GM12873 (cell line): ENCODE results near the gene DCTN5.

Experiments used
- TF ChIP-seq, protein P1 (sequence below): IDR thresholded peaks from 2 replicates; pipeline ENCODE4 v1.5.1; 2012; ENCODE audit warnings: low read depth, mild to moderate bottlenecking, moderate library complexity, low read length, control low read depth; ENCODE audit not compliant: insufficient read depth; ENCODE audit errors: missing control alignments

The DCTN5 gene

DNA sequence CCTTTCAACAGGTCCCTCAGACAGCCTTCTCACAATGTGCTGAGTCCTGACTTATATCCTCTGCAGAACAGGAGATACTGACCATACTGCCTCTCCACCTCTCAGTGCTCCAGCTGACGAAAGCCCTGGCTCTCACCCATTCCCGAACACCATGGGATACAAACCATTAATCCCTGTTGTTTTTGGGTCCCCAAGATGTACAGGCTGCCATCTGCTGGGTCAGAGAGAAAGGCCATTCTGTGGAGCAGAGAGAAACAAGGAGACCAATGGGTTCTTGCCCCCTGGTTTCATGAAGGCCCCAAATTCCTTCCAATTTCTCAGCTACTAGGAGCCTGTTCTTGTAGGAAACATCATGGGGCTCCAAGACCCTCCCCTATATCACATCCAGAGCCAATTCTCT, 68.7 kb downstream of the DCTN5 start:
- TF ChIP-seq, protein P1, sequence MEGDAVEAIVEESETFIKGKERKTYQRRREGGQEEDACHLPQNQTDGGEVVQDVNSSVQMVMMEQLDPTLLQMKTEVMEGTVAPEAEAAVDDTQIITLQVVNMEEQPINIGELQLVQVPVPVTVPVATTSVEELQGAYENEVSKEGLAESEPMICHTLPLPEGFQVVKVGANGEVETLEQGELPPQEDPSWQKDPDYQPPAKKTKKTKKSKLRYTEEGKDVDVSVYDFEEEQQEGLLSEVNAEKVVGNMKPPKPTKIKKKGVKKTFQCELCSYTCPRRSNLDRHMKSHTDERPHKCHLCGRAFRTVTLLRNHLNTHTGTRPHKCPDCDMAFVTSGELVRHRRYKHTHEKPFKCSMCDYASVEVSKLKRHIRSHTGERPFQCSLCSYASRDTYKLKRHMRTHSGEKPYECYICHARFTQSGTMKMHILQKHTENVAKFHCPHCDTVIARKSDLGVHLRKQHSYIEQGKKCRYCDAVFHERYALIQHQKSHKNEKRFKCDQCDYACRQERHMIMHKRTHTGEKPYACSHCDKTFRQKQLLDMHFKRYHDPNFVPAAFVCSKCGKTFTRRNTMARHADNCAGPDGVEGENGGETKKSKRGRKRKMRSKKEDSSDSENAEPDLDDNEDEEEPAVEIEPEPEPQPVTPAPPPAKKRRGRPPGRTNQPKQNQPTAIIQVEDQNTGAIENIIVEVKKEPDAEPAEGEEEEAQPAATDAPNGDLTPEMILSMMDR, result no peak

GRCh38 chr16:23710504-23710903, 69.2 kb downstream of the DCTN5 start:
- TF ChIP-seq, protein P1, result no peak

- TF ChIP-seq, protein P1, result no peak
Observed at GRCh38 chr16:23711785-23712184, 70.5 kb downstream of the DCTN5 start.

GRCh38 chr16:23712976-23713375, 71.7 kb downstream of the DCTN5 start, which contains the start of gene ERN2:
TSS of gene ERN2 (minus strand) at chr16:23713222. CDS start at chr16:23713187, 35 bp downstream.
- TF ChIP-seq, protein P1, result no peak

DNA sequence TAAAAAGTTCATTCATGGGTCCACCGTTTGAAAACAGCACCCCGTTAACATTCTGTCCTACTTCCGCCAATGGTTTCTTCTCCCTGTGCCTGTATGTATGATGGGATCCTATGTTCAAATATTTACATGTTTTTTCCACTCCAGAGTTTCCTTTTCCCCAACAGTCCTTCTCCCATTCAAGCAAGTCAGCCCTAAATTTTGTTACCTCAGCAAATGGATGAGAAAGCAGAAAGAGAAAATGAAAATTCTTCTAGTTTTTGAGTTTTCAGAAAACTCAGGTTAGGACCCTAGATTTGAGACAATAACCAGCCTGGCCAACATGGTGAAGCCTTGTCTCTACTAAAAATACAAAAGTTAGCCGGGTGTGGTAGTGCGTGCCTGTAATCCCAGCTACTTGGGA, 75.2 kb downstream of the DCTN5 start:
- TF ChIP-seq, protein P1, result no peak

DNA sequence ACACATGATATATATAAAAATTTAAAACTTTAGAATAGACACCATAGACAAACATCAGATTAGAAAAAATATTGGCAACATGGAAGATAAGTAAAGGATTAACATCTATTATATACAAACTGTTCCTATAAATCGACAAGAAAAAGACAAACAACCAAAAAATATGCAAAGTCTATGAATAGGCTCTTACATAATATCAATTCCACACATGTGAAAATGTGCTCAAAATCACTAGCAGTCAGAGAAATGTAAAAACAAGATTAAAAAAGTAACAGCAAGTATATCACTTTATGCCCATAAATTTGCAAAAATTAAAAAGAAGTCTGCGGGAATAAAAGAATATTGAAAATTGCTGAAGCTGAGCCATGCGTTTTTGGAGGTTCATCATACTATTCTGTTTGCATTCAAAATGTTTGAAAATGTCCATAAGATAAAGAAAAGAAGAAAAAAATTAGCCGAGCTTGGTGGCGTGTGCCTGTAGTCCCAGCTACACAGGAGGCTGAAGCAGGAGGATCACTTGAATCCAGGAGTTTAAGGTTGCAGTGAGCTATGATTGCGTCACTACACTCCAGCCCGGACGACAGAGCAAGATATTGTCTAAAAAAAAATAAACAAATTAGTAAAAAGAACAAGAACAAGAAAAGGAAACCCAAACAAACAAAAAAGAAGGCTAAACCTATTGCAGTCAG, 83.0 kb downstream of the DCTN5 start:
- TF ChIP-seq, protein P1, result no peak

DNA sequence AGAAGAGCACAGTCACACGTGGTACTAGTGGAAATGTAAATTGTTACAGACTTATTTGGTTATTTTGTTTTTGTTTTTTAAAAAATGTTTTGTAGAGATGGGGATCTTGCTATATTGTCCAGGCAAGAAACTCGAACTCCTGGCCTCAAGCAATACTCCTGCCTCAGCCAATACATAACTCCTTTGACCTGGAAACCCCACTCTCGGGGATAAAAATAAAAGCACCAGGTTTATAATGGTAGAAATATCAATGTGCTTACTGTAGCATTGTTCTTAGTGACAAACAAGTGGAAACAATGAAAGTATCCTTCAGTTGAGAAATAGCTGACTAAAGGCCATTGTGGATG, 83.5 kb downstream of the DCTN5 start:
- TF ChIP-seq, protein P1, result no peak
